Dermis microvascular lymphatic vessel endothelial cell (primary cell): ENCODE measurements around the gene RSAD1. TPM values are rescaled to one million over a fixed set of nuclear protein-coding genes. Genes with fewer than 3 reads are reported as not detected.
A peak's percentile ranks its signal among the peaks of the same experiment; 100 is the strongest.
"Not testable (repeated sequence)": the region's sequence is repeated elsewhere in the genome, so short reads cannot be mapped to it uniquely, and the experiment has no call there.

Source experiments
- DNase-seq, 2 donors: peaks; one replicate each; pipeline versions ENCODE4 v3.0.0 to v3.0.0-alpha.2; 2010; ENCODE audit warnings: low read depth in 2 of 2
- total RNA-seq: library from RNA; depleted of rRNA; stranded (reverse); fragments of >200 nt; gene quantifications from 2 replicates; pipeline ENCODE4 v1.2.1, GENCODE V29; 2014

RSAD1 gene
- total RNA-seq, 1 donor from 2014 or later: 12.5 TPM

GRCh38 chr17:50472286-50472685 lies 6.4 kb upstream of the RSAD1 start:
- no peak for DNase-seq

- DNase-seq: not testable (repeated sequence)
Measured at GRCh38 chr17:50472761-50473161, 5.9 kb upstream of the RSAD1 start.

GRCh38 chr17:50473901-50474300 lies 4.8 kb upstream of the RSAD1 start:
- no peak for DNase-seq

- DNase-seq: no peak
Measured at GRCh38 chr17:50474523-50474922, 4.1 kb upstream of the RSAD1 start.

GRCh38 chr17:50475362-50475761 lies 3.3 kb upstream of the RSAD1 start:
- no peak for DNase-seq

- not testable (repeated sequence) for DNase-seq
Measured at GRCh38 chr17:50475775-50476544, 2.7 kb upstream of the RSAD1 start.

GRCh38 chr17:50476545-50477315 lies 1.9 kb upstream of the RSAD1 start:
- no peak for DNase-seq

GRCh38 chr17:50477976-50478375 lies 684 bp upstream of the RSAD1 start:
- DNase-seq: no peak

- DNase-seq: peak; percentile 44 to 83
Measured at GRCh38 chr17:50479522-50480141, 972 bp downstream of the RSAD1 start.

- no peak for DNase-seq
Measured at GRCh38 chr17:50480142-50480764, 1.6 kb downstream of the RSAD1 start.

- DNase-seq: no peak
Measured at GRCh38 chr17:50480854-50481490, 2.3 kb downstream of the RSAD1 start.

GRCh38 chr17:50481648-50482047 lies 3.0 kb downstream of the RSAD1 start:
- DNase-seq: no peak

GRCh38 chr17:50482110-50482509 lies 3.5 kb downstream of the RSAD1 start:
- no peak for DNase-seq

GRCh38 chr17:50482516-50482915 lies 3.9 kb downstream of the RSAD1 start:
- DNase-seq: peak; percentile 93 to 97

GRCh38 chr17:50483266-50483665 lies 4.6 kb downstream of the RSAD1 start:
- no peak for DNase-seq

- no peak for DNase-seq
Measured at GRCh38 chr17:50484386-50485155, 5.9 kb downstream of the RSAD1 start.

- no peak for DNase-seq
Measured at GRCh38 chr17:50487213-50488096, 8.8 kb downstream of the RSAD1 start.

- DNase-seq: no peak
Measured at GRCh38 chr17:50488880-50489279, 10.2 kb downstream of the RSAD1 start.

GRCh38 chr17:50491505-50491904 lies 12.8 kb downstream of the RSAD1 start:
- no peak for DNase-seq

- no peak for DNase-seq
Measured at GRCh38 chr17:50492214-50492613, 13.6 kb downstream of the RSAD1 start.
